ENCODE measurements around the gene JMY. TPM values are rescaled to one million over a fixed set of nuclear protein-coding genes. Genes with fewer than 3 reads are reported as not detected.

The JMY gene
- total and polyA plus RNA-seq, 2 experiments from 2014 or later = 2.0 to 11.7 TPM

DNA sequence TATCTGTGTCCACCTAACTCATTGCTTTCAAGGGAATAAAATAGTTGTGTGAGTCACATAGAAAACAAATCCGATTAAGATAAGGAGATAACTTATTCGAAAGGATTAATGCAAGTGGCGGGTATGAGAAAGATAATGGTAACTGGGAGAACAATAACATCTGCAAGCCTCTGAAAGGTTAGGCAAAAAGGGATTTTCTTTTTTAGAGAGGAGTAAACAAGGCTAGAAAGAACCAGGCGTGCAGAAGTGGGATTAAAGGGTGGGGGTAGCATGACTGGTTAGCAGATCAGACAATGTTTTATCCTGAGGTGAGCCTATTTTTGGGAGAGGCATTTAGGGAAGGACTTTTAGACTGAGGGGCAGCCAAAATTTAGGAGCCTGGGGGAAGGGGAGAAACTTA, 34.7 kb upstream of the JMY start:
- no peaks in the 10 kb centered on the region for H3K4me1 ChIP-seq (ENCODE audit: insufficient read depth)
- no peaks in the 10 kb centered on the region for H4K20me1 ChIP-seq (ENCODE audit: insufficient read depth, poor library complexity, severe bottlenecking)
- no peak overlapping the region for H3K4me2 ChIP-seq
- H3K79me2 ChIP-seq = no peaks in the 10 kb centered on the region
- 43% methylated on average over 4 of the region's 4 CpGs for WGBS (ENCODE audit: low lambda C conversion rate, missing lambda C conversion rate)
- H3K27ac ChIP-seq = no peak overlapping the region
- no peak for DNase-seq (ENCODE audit: low spot score)
- no peak for TF ChIP-seq EZH2phosphoT487 (IDR thresholded peaks at IDR 0.05; ENCODE audit: low read depth, severe bottlenecking, unreplicated experiment)
- TF ChIP-seq EZH2 (IDR thresholded peaks at IDR 0.05; ENCODE audit: borderline replicate concordance) = no peak
- TF ChIP-seq, protein P1, sequence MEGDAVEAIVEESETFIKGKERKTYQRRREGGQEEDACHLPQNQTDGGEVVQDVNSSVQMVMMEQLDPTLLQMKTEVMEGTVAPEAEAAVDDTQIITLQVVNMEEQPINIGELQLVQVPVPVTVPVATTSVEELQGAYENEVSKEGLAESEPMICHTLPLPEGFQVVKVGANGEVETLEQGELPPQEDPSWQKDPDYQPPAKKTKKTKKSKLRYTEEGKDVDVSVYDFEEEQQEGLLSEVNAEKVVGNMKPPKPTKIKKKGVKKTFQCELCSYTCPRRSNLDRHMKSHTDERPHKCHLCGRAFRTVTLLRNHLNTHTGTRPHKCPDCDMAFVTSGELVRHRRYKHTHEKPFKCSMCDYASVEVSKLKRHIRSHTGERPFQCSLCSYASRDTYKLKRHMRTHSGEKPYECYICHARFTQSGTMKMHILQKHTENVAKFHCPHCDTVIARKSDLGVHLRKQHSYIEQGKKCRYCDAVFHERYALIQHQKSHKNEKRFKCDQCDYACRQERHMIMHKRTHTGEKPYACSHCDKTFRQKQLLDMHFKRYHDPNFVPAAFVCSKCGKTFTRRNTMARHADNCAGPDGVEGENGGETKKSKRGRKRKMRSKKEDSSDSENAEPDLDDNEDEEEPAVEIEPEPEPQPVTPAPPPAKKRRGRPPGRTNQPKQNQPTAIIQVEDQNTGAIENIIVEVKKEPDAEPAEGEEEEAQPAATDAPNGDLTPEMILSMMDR (IDR thresholded peaks at IDR 0.05; ENCODE audit: poor library complexity) = no peak
- H3K27me3 ChIP-seq = no peaks in the 10 kb centered on the region
- H2AFZ ChIP-seq = no peak overlapping the region
- H3K36me3 ChIP-seq (replicated peaks; ENCODE audit: insufficient read depth, low read depth) = no peaks in the 10 kb centered on the region
- no peaks in the 10 kb centered on the region for H3K9me2 ChIP-seq (replicated peaks; ENCODE audit: insufficient read depth)
- H3K9me3 ChIP-seq (ENCODE audit: low read depth) = no peaks in the 10 kb centered on the region
- H3K4me3 ChIP-seq = no peak overlapping the region

DNA sequence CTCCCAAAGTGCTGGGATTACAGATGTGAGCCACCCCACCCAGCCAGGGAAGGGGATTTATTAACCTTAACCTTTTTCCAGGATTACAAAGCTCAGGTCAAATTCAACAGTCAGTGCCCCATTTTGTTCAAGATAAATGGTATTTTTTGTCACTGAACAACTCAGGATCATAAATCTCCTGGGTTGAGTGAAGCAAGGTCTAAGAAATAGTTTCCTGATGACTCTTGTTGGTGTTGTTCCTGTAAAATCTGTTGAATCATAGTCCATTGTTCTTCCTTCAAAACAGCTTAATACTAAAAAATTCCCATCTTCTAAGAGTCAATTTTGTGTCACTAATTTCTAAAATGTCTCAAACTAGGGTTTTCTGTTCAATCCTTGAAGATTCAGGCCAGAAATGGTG, 33.9 kb upstream of the JMY start:
- Histone ChIP-seq H3K27me3 (no peaks in the 10 kb centered on the region), H3K79me2 (no peaks in the 10 kb centered on the region), H3K9me3 (ENCODE audit: low read depth) (no peaks in the 10 kb centered on the region), H3K4me3 (no peak overlapping the region), H2AFZ (no peak overlapping the region), H4K20me1 (ENCODE audit: insufficient read depth, poor library complexity, severe bottlenecking) (no peaks in the 10 kb centered on the region), H3K4me2 (no peak overlapping the region), H3K36me3 (replicated peaks; ENCODE audit: insufficient read depth, low read depth) (no peaks in the 10 kb centered on the region), H3K9me2 (replicated peaks; ENCODE audit: insufficient read depth) (no peaks in the 10 kb centered on the region), H3K27ac (no peak overlapping the region), H3K4me1 (ENCODE audit: insufficient read depth) (no peaks in the 10 kb centered on the region)
- TF ChIP-seq, protein P1 (IDR thresholded peaks at IDR 0.05; ENCODE audit: poor library complexity) = no peak
- no peak for TF ChIP-seq EZH2 (IDR thresholded peaks at IDR 0.05; ENCODE audit: borderline replicate concordance)
- TF ChIP-seq EZH2phosphoT487 (IDR thresholded peaks at IDR 0.05; ENCODE audit: low read depth, severe bottlenecking, unreplicated experiment) = no peak
- peak; percentile 10 for DNase-seq (ENCODE audit: low spot score)

DNA sequence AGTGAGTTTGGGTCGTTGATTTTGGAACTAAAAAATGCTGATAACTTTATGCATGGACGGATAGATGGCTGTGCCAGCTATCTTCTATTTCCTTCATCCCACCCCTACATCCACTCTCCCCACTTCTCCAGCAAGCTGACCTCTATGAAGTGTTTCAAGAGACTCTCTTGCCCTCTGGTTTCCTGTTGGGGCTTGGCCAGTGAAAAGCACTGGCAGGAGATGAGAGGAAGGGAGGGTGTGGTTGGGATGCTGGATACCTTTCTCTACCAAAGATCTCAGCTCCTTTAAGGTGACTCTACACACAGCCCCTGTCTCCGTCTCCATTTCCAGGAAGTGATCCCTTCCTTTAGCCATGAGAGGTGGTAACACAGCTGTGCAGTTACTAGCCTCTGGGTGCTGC, 30.0 kb upstream of the JMY start:
- no peak overlapping the region for H3K4me2 ChIP-seq

More for the DNA sequence above, 30.0 kb upstream of the JMY start:
- no peaks in the 10 kb centered on the region for H3K36me3 ChIP-seq (replicated peaks; ENCODE audit: insufficient read depth, low read depth)
- H3K4me3 ChIP-seq = no peak overlapping the region
- no peaks in the 10 kb centered on the region for H3K9me3 ChIP-seq (ENCODE audit: low read depth)
- DNase-seq (ENCODE audit: low spot score) = no peak
- no peaks in the 10 kb centered on the region for H3K4me1 ChIP-seq (ENCODE audit: insufficient read depth)
- no peaks in the 10 kb centered on the region for H3K9me2 ChIP-seq (replicated peaks; ENCODE audit: insufficient read depth)
- no peaks in the 10 kb centered on the region for H4K20me1 ChIP-seq (ENCODE audit: insufficient read depth, poor library complexity, severe bottlenecking)
- no peak for TF ChIP-seq EZH2phosphoT487 (IDR thresholded peaks at IDR 0.05; ENCODE audit: low read depth, severe bottlenecking, unreplicated experiment)
- TF ChIP-seq EZH2 (IDR thresholded peaks at IDR 0.05; ENCODE audit: borderline replicate concordance) = no peak
- TF ChIP-seq, protein P1 (IDR thresholded peaks at IDR 0.05; ENCODE audit: poor library complexity) = no peak
- H3K27me3 ChIP-seq = no peaks in the 10 kb centered on the region
- WGBS (ENCODE audit: low lambda C conversion rate, missing lambda C conversion rate) = 85% methylated on average over 3 of the region's 3 CpGs
- no peak overlapping the region for H2AFZ ChIP-seq
- no peaks in the 10 kb centered on the region for H3K79me2 ChIP-seq
- no peak overlapping the region for H3K27ac ChIP-seq
